GM18520 (cell line): Measurements from ENCODE around the gene APOL4.
"Not testable (repeated sequence)": the region's sequence is repeated elsewhere in the genome, so short reads cannot be mapped to it uniquely, and the experiment has no call there.

Experiments used
- ATAC-seq: cut with Tn5 transposase; IDR thresholded peaks from one replicate; pipeline ENCODE4 v1.9.1; 2021; ENCODE audit not compliant: unreplicated experiment

APOL4 gene

GRCh38 chr22:36156119-36156514 is 45.5 kb downstream of the APOL4 start:
- no peak for ATAC-seq

- no peak for ATAC-seq
These were observed 45.9 kb downstream of the APOL4 start for GRCh38 chr22:36155702-36156101.

- no peak for ATAC-seq
These were observed 47.1 kb downstream of the APOL4 start for GRCh38 chr22:36154423-36154945.

GRCh38 chr22:36153501-36154422 is 47.8 kb downstream of the APOL4 start:
- no peak for ATAC-seq

- not testable (repeated sequence) for ATAC-seq
These were observed 48.8 kb downstream of the APOL4 start for GRCh38 chr22:36152821-36153220.

GRCh38 chr22:36152088-36152487 is 49.5 kb downstream of the APOL4 start:
- ATAC-seq, result no peak

- no peak for ATAC-seq
These were observed 50.5 kb downstream of the APOL4 start for GRCh38 chr22:36151006-36151595.

- no peak for ATAC-seq
These were observed 52.2 kb downstream of the APOL4 start for GRCh38 chr22:36149441-36149840.

GRCh38 chr22:36148411-36148810 is 53.2 kb downstream of the APOL4 start:
- no peak for ATAC-seq

- no peak for ATAC-seq
These were observed 54.3 kb downstream of the APOL4 start for GRCh38 chr22:36147196-36147791.

- ATAC-seq, result no peak
These were observed 55.7 kb downstream of the APOL4 start for GRCh38 chr22:36145881-36146280.

GRCh38 chr22:36144886-36145541 is 56.6 kb downstream of the APOL4 start:
- no peak for ATAC-seq

- no peak for ATAC-seq
These were observed 57.7 kb downstream of the APOL4 start for GRCh38 chr22:36143956-36144355.

GRCh38 chr22:36143066-36143815 is 58.4 kb downstream of the APOL4 start:
- no peak for ATAC-seq

GRCh38 chr22:36141481-36141880 is 60.1 kb downstream of the APOL4 start:
- no peak for ATAC-seq
